A673 (cell line): ENCODE measurements around the gene STARD5.

Experiments used
- EZH2 ChIP-seq: fragments of 200-600 bp; sonication (generic); IDR thresholded peaks from 2 replicates; pipeline ENCODE4 v1.6.1; 2017; ENCODE audit warnings: borderline replicate concordance, low read depth, mild to moderate bottlenecking, mixed read lengths, antibody characterized with exemption, low read length; ENCODE audit not compliant: poor library complexity, severe bottlenecking
- TF ChIP-seq, protein P1 (sequence below): fragments of 300-800, 200-600 bp; sonication (generic); conservative IDR thresholded peaks from 2 replicates; pipeline ENCODE4 v1.5.1; 2017; ENCODE audit warnings: low read depth, mild to moderate bottlenecking, antibody characterized with exemption, low read length, moderate library complexity, mixed read lengths

DNA sequence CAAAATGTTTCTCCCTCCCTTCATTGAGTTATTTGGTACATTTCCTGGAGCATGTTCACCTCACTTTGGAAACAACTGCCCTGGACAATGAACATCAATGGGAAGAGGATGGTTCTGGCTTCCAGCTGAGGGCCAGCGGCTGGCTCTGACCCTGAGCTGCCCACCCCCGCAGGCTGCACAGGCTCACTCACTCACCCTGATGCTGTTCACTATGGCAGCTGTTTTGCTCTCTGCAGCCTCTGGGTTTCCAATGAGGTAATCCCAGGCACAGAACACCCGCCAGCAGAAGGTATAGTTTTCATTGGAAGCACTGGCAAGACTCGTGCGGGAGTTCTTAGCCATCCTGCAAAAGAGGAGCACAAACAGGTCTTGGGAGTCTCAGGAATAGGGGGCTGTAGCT lies 32.3 kb upstream of the STARD5 start:
- TF ChIP-seq, protein P1, sequence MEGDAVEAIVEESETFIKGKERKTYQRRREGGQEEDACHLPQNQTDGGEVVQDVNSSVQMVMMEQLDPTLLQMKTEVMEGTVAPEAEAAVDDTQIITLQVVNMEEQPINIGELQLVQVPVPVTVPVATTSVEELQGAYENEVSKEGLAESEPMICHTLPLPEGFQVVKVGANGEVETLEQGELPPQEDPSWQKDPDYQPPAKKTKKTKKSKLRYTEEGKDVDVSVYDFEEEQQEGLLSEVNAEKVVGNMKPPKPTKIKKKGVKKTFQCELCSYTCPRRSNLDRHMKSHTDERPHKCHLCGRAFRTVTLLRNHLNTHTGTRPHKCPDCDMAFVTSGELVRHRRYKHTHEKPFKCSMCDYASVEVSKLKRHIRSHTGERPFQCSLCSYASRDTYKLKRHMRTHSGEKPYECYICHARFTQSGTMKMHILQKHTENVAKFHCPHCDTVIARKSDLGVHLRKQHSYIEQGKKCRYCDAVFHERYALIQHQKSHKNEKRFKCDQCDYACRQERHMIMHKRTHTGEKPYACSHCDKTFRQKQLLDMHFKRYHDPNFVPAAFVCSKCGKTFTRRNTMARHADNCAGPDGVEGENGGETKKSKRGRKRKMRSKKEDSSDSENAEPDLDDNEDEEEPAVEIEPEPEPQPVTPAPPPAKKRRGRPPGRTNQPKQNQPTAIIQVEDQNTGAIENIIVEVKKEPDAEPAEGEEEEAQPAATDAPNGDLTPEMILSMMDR: no peak
- no peak for TF ChIP-seq EZH2
